ENCODE results near the gene RARRES2.

RARRES2 gene

DNA sequence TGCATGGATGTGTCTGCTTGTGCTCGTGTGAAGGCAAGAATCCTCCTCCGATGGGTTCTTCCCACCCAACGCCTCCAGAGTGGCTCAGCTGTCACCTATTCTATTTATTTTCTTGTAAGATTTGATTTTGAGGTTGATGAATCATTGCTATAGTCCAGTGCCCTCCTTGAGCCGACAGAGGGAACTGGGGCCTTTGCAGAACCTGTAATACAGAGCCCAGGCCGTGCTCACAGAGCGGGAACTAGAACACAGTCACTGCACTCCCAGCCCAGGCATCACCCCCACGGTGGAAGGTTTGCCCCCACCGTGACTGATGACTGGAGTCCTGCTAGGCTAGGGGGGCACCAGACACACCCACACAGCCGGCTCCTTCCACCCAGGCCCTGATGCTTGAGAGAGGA is 2.0 kb downstream of the RARRES2 start:
- TF ChIP-seq TEAD4 (IDR thresholded peaks at IDR 0.05) (no peak), ZBTB7A (IDR thresholded peaks at IDR 0.05; ENCODE audit: low read depth) (no peak), TAF1 (IDR thresholded peaks at IDR 0.05; ENCODE audit: low read depth) (no peak), RAD21 (IDR thresholded peaks at IDR 0.05; ENCODE audit: low read depth) (no peak), EGR1 (IDR thresholded peaks at IDR 0.05) (no peak), CEBPB (IDR thresholded peaks at IDR 0.05) (no peak), YY1 (IDR thresholded peaks at IDR 0.05; ENCODE audit: low read depth) (no peak), FOXM1 (IDR thresholded peaks at IDR 0.05; ENCODE audit: borderline replicate concordance, low read depth) (no peak)

DNA sequence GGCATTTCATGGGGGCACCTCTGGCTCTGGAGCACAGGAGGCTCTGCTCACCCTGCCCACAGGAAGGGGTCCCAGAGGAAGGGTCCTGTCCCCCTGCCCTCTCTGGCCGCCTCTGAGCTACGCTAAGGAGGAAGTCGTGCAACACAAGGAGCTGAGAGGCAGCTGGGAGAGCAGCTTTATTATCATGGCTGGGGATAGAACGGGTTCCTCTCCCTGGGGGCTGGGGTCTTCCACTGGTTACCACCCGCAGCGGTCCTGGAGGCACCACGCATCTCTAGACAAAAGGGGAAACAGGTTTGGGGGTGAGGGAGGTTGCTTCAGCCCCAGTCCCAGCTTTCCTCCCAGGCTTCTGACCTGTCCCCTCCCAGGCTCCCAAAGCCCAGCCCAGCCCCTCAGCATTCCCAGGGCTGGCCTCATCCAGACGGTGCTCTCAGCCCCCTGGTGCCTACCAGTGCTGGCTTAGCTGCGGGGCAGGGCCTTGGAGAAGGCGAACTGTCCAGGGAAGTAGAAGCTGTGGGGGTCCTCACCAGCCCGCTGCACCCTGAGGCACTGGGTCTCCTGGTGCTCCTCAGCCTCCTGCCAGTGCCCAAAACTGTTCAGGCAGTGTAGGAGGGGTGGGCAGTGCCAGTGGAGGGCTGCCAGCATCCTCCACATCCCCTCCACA is 3.1 kb downstream of the RARRES2 start:
- TF ChIP-seq NFIC (IDR thresholded peaks at IDR 0.05) (no peak), EGR1 (IDR thresholded peaks at IDR 0.05) (no peak), USF1 (IDR thresholded peaks at IDR 0.05) (no peak), TAF1 (IDR thresholded peaks at IDR 0.05; ENCODE audit: low read depth) (no peak), EP300 (IDR thresholded peaks at IDR 0.05; ENCODE audit: borderline replicate concordance) (no peak), TEAD4 (IDR thresholded peaks at IDR 0.05) (no peak), YY1 (IDR thresholded peaks at IDR 0.05; ENCODE audit: low read depth) (no peak), TCF12 (IDR thresholded peaks at IDR 0.05; ENCODE audit: low read depth) (no peak), FOXM1 (IDR thresholded peaks at IDR 0.05; ENCODE audit: borderline replicate concordance, low read depth) (no peak), ZBTB7A (IDR thresholded peaks at IDR 0.05; ENCODE audit: low read depth) (no peak), REST (IDR thresholded peaks at IDR 0.05; ENCODE audit: low read depth) (no peak), CEBPB (IDR thresholded peaks at IDR 0.05) (no peak), RAD21 (IDR thresholded peaks at IDR 0.05; ENCODE audit: low read depth) (no peak), CREB1 (IDR thresholded peaks at IDR 0.05; ENCODE audit: low read depth) (no peak), MAX (IDR thresholded peaks at IDR 0.05) (no peak)

GRCh38 chr7:150337659-150338081 is 3.8 kb downstream of the RARRES2 start:
- no peak for TF ChIP-seq FOXM1 (IDR thresholded peaks at IDR 0.05; ENCODE audit: borderline replicate concordance, low read depth)
- TF ChIP-seq TAF1 (IDR thresholded peaks at IDR 0.05; ENCODE audit: low read depth): no peak

- TF ChIP-seq YY1 (IDR thresholded peaks at IDR 0.05; ENCODE audit: low read depth) (no peak), TEAD4 (IDR thresholded peaks at IDR 0.05) (no peak), TCF12 (IDR thresholded peaks at IDR 0.05; ENCODE audit: low read depth) (no peak)
Observed at GRCh38 chr7:150337179-150337578, 4.2 kb downstream of the RARRES2 start.

DNA sequence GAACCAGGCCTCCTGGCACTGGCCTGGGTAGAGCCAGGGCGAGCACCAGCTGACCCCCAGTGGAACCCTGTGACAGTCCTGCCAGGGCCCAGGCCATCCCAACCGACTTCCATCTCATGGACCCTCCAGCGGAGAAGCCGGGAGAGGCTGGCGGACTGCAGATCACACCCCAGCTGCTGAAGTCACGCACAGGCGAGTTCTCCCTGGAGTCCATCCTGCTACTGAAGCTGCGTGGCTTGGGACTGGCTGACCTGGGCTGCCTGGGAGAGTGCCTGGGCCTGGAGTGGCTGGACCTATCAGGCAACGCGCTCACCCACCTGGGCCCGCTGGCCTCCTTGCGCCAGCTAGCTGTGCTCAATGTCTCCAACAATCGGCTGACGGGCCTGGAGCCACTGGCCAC is 4.7 kb downstream of the RARRES2 start:
- TF ChIP-seq REST (IDR thresholded peaks at IDR 0.05; ENCODE audit: low read depth) (no peak), TCF12 (IDR thresholded peaks at IDR 0.05; ENCODE audit: low read depth) (no peak)

- TF ChIP-seq YY1 (IDR thresholded peaks at IDR 0.05; ENCODE audit: low read depth) (no peak), EP300 (IDR thresholded peaks at IDR 0.05; ENCODE audit: borderline replicate concordance) (no peak), ZBTB7A (IDR thresholded peaks at IDR 0.05; ENCODE audit: low read depth) (no peak), TEAD4 (IDR thresholded peaks at IDR 0.05) (no peak), REST (IDR thresholded peaks at IDR 0.05; ENCODE audit: low read depth) (no peak), CEBPB (IDR thresholded peaks at IDR 0.05) (no peak), EGR1 (IDR thresholded peaks at IDR 0.05) (no peak), MAX (IDR thresholded peaks at IDR 0.05) (no peak), TAF1 (IDR thresholded peaks at IDR 0.05; ENCODE audit: low read depth) (no peak), USF1 (IDR thresholded peaks at IDR 0.05) (no peak), FOXM1 (IDR thresholded peaks at IDR 0.05; ENCODE audit: borderline replicate concordance, low read depth) (no peak), RAD21 (IDR thresholded peaks at IDR 0.05; ENCODE audit: low read depth) (no peak), TCF12 (IDR thresholded peaks at IDR 0.05; ENCODE audit: low read depth) (no peak), CREB1 (IDR thresholded peaks at IDR 0.05; ENCODE audit: low read depth) (no peak), NFIC (IDR thresholded peaks at IDR 0.05) (no peak)
Observed at GRCh38 chr7:150335774-150336112, 5.7 kb downstream of the RARRES2 start.

All from Ishikawa (cell line).